ENCODE data around the gene SGCB. TPM values are rescaled to one million over a fixed set of nuclear protein-coding genes. Genes with fewer than 3 reads are reported as not detected.
"Not testable (repeated sequence)": the region's sequence is repeated elsewhere in the genome, so short reads cannot be mapped to it uniquely, and the experiment has no call there.

The SGCB gene, protein sequence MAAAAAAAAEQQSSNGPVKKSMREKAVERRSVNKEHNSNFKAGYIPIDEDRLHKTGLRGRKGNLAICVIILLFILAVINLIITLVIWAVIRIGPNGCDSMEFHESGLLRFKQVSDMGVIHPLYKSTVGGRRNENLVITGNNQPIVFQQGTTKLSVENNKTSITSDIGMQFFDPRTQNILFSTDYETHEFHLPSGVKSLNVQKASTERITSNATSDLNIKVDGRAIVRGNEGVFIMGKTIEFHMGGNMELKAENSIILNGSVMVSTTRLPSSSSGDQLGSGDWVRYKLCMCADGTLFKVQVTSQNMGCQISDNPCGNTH
- 57.2 TPM for polyA plus RNA-seq (2013, experiment 1 of 2; ENCODE audit: insufficient read length)
- polyA plus RNA-seq (2013, experiment 2 of 2; ENCODE audit: insufficient read length) = 60.3 TPM

DNA sequence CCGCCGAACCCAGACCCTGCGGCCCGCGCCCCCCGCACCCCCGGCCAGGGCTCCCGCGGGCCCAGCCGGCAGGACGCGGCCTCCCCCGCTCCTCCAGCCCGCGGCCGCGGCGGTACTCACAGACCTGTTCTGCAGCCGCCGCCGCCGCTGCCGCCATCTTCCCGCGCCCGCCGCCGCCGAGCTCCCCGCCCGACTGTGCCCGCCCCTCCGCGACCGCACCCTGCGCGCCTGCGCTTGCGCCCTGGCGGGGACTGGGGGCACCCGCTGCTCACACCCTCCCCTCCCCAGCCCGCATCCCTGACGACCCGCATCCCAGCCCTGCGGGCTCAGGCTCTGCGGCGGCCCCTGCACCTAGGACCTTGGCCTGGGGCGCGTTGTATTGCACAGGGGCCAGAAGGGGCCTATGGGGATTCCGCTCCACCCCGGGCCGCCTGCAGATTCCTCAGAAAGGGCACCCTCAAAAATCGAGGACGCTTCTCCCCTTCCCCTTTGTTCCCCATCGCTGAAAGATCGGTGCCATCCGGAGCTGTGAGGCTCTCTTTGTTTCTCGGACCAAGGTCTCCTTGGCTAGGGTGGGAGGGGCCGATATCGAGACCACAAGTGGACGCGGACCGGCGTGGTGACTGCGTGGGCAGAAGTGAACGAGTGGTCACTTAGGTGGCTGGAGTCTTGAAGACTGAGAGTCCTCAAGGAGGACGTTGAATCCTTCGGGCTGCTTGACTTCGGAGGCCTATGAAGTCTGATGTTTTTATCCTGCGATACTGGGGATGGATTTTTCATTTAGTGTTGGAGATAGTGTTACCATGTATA, at the start of gene SGCB:
SGCB (minus strand) TSS at position 197 of the 810 bp plus-strand sequence; CDS start at position 157, 40 bp downstream.
- DNase-seq = peak; percentile 60

DNA sequence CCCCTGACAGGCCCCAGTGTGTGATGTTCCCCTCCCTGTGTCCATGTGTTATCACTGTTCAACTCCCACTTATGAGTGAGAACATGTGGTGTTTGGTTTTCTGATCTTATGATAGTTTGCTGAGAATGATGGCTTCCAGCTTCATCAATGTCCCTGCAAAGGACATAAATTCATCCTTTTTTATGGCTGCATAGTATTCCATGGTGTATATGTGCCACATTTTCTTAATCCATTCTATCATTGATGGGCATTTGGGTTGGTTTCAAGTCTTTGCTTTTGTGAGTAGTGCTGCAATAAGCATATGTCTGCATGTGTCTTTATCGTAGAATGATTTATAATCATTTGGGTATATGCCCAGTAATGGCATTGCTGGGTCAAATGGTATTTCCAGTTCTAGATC, 48.3 kb upstream of the SGCB start:
- not testable (repeated sequence) for DNase-seq

DNA sequence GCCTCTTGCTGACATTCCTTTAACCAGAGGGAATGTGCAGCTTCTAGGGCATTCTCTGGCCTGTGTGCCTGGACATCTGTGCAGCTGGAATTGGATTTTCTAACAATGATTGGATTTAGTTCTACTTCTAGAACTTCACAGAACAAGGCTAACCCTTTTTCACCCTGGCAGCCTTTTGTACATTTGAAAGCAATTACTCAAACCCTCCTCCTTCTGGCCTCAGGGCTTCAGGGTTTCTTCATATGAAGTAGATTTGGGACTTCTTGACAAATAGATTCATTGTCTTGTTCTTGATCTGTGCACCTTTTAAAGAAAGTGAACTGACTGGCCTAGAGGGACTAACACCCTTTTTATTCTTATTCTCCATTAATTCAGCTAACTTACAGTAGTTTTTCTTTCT, 43.1 kb upstream of the SGCB start:
- DNase-seq = no peak

DNA sequence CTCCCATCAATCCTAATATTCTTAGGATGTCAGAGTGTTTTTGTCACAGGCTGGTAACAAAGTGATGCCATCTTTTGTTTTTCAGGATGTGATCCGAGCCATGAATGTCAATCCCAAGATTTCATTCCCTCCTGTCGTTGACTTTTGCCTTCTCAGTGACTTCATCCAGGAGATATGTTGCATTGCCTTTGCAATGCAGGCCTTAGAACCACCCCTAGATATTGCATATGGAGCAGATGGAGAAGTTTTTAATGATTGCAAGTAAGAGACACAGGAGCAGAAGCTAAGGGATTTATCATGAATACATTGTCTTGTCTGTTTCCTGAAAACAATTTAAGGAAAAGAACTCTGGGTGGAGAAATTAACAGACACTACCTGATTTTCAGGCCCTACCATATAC, 41.6 kb upstream of the SGCB start:
- DNase-seq = no peak

DNA sequence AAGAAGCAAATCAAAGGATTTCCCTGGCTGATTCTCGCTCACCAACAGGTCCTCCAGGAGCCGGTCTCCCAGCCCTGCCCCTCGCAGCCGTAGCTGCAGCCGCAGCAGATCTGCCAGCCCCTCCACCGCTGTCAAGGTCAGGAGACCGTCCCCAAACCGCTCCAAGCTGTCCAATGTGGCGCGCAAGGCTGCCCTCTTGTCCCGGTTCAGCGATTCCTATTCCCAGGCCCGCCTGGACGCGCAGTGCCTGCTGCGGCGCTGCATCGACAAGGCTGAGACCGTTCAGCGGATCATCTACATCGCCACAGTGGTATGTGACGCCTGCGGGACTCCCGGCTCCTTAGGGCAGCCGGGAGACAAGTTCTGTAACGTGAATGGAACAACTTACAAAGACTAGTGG, 38.6 kb upstream of the SGCB start:
- peak; percentile 23 for DNase-seq

- DNase-seq = no peak
These were observed 33.9 kb upstream of the SGCB start for GRCh38 chr4:52071791-52072546.

GRCh38 chr4:52069571-52069970, 31.5 kb upstream of the SGCB start:
- DNase-seq = no peak

DNA sequence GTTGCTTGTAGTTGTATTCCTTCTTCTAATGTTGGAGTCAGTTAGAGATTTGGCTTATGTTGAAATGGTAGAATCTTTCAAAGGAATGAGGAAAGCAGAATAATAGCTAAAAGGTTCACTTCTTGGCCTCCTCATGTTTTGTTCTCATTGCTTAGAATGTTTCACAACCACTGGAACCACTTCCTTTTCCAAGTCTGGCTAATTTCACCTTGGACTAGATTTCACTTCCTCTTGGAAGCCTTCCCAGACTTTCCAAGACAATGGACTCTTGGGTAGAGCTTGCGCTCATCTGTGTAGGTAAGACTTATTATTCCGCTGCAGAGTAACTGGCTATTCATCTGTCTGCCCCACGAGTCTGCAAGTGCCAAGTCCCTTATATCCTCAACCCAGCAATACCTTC, 21.3 kb upstream of the SGCB start:
- DNase-seq = no peak

DNA sequence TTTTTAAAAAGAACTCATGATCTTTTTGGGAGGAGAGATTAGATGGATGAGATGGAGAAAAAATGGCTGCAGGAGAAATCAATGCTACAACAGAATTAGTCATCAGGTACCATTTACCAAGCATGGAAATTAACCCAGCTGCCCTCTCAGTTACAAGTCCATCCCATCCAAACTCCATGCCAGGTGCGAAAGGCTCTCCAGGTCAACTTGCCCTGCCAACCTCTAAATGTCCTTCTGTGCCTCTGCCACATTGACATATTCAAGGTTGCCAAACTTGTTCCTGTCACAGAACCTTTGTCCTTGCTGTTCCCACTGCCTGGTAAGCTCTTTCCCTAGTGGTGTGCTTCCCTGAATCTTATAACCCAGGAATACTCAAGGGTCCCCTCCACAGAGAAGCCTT, 20.2 kb upstream of the SGCB start:
- no peak for DNase-seq

- DNase-seq = no peak
These were observed 19.1 kb upstream of the SGCB start for GRCh38 chr4:52057196-52057595.

DNA sequence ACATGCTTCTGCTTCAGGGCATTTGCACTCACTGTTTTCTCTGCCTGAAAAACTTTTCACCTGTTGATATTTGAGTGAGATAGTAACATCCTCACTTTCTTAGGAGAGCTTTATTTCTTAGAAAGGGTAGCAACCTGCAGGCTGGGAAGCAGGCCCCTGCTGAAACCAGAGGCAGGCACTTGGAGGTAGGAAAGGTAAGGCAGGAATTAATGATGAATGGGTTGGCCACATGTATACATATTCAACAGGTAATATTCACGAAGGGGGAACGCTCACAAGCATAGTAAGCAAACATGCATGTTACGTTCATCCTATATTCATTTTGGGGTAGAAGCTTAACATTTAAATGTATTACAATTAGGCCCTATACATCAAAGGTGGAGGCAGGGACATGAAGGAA, 16.2 kb upstream of the SGCB start:
- DNase-seq = no peak

GRCh38 chr4:52052475-52052780, 14.3 kb upstream of the SGCB start:
- no peak for DNase-seq

DNA sequence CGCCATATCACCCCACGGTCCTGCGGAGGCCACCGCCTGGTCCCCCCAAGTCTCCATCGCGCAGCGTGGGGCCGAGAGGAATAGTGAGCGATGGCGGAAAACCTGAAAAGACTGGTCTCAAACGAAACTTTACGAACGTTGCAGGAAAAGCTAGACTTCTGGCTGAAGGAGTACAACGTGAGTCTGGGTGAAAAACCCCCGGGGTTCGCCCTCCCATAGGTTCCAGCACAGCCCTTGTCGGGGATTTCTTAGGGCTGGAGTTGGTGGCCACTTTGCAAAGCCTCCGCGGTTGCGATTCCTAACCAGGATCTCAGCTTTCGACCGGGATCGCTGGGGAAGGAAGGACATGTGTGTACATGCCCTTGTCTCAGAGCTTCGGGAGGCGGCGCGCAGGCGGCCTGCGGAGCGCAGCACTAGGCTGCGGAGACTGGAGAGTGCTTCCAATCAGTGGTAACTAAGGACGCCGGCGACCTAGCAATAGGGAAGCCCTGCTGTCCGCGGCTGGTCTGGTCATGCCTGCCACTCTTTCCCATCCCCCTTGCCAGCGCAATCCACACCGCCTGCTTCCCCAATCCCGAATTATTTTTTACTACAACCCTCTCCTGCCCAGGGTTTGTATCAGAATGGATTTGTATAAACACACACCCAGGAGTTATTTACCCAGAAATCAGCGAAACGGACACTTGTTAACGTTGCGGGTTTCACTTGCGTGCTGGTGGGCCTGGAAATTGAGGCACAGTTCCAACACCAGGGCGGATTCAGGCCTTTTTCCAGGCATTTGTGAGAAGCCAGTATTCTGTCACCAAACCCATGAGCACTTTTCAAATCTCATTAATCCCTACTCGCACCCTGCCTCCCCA, 13.7 kb upstream of the SGCB start:
- DNase-seq = peak; percentile 85

DNA sequence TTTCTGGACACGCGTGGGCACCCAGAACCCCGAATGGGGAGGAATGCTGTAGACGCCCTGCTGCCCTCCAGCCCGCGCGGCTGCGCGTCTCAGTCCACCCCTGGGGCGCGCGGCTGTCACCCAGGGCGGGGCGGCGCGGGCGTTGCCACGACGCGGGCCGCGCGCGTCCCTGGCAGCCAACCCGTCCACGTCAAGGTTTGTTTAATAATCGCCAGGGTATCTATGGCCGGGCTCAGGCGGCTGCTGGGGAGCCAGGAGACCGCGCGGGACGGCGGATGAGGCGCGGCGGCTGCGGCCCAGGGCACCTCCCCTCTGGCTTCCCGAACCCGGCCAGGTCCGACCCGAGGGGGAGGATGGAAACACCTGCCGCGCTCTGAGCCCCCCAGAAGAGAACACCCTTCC, 13.1 kb upstream of the SGCB start, which contains the start of gene SPATA18:
SPATA18 (plus strand) TSS at position 92 of the 402 bp plus-strand sequence. CDS start 401 bp downstream, outside the sequence.
- DNase-seq = peak; percentile 26

DNA sequence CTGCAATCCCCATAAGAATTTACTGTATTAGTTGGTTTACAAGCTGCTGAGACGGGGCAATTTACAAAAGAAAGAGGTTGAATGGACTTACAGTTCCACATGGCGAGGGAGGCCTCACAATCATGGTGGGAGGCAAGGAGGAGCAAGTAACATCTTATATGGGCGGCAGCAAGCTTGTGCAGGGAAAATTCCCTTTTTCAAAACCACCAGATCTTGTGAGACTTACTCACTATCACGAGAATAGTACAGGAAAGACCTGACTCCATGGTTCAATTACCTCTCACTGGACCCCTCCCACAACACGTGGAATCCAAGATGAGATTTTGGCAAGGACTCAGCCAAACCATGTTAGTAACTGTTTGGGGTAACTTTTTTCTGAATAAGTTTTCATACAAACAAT, 11.2 kb upstream of the SGCB start:
- no peak for DNase-seq

DNA sequence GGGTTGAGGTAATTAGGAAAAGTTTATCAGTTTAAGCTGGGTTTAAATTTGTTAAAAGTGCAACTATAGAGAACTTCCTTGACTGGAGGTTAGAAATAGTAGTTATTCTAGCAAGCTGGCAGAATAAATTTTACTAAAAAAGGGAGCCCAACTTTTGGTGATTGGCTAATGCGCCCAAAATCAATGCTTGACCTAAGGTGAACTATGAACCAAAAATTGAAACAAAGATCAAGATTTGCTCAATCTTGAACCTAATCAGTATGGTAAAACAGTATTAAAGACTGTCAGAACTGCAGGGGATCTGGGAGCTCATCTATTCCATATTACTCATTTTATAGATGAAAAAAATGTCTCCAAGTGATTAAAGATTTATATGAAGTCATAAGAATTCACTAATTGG, 6.9 kb upstream of the SGCB start:
- DNase-seq = no peak

DNA sequence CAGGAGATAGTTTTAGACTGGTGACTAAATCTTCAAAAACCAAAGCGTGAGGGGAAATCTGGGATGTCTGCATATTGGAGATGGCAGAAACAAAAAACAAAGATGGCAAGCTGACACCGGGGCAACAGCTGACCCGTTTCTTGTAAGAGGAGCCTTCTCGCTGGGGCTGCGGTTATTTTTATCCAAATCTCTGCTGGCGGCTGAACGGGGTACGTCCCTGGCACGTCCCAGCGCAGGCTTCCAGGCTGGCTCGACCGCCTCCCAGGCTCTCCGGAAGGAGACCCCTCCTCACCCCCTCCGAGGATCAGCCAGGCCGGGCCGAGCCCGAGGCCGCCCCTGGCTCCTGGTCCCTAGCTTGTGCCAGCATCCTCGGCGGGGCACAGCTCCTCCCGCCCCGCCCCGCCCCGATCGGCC, 403 bp downstream of the SGCB start:
- peak; percentile 34 for DNase-seq

GRCh38 chr4:52036886-52037530, 1.1 kb downstream of the SGCB start:
- DNase-seq = no peak

- DNase-seq = no peak
These were observed 2.9 kb downstream of the SGCB start for GRCh38 chr4:52035190-52035589.

DNA sequence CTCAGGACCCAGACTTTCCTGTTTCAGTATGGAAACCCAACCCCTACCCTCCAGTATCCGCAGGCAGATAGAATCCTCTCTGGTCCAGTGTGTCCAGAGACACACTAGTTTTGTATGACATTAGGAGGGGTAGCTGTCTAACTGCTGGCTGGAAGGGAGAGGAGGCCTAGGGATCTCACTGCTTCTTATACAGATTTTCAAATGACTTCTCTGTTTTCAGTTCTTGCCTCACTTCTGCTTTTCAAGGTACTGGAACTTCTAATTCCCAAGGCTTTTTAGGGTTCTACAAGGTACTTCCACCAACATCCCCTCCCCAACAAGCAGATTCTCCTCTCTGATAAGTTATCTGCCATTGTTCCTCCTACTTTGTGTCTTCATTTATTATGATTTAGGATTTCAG, 6.1 kb downstream of the SGCB start:
- DNase-seq = no peak

GRCh38 chr4:52028970-52029369, 9.1 kb downstream of the SGCB start:
- peak; percentile 76 for DNase-seq

Data from fibroblast of skin of back (primary cell).